ENCODE measurements around the gene DMKN.

The DMKN gene

DNA sequence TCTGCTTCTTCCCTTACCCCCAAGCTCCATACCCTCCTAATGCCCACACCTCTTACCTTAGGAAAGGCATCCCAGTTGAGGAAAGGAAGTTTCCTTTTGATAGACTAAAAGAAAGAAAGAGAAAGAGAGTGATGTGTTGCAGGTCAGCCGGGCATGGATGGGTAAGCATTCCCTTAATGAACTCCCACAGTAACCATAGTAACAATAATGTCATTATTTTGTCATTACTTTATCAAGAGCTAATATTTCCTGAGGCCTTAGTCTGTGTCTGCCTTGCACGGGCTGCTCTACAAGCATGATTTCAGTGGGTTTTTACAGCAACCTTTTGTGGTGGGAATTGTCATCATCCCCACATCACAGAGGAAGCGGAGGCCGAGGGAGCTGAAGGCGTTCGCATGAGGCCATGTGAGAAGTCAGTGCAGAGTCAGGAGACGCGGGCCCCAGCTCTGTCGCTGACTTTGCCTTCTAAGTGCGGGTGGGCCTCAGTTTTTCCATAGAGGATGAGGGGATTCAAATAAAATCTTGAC lies 25.7 kb downstream of the DMKN start:
- H3K27me3 Mint-ChIP-seq (ENCODE audit: low read depth, poor library complexity) = peaks cover 70% of the 10 kb centered on the region
- H3K4me3 Mint-ChIP-seq = no peak overlapping the region
- TF ChIP-seq, protein P1, sequence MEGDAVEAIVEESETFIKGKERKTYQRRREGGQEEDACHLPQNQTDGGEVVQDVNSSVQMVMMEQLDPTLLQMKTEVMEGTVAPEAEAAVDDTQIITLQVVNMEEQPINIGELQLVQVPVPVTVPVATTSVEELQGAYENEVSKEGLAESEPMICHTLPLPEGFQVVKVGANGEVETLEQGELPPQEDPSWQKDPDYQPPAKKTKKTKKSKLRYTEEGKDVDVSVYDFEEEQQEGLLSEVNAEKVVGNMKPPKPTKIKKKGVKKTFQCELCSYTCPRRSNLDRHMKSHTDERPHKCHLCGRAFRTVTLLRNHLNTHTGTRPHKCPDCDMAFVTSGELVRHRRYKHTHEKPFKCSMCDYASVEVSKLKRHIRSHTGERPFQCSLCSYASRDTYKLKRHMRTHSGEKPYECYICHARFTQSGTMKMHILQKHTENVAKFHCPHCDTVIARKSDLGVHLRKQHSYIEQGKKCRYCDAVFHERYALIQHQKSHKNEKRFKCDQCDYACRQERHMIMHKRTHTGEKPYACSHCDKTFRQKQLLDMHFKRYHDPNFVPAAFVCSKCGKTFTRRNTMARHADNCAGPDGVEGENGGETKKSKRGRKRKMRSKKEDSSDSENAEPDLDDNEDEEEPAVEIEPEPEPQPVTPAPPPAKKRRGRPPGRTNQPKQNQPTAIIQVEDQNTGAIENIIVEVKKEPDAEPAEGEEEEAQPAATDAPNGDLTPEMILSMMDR (IDR thresholded peaks at IDR 0.05) = no peak

DNA sequence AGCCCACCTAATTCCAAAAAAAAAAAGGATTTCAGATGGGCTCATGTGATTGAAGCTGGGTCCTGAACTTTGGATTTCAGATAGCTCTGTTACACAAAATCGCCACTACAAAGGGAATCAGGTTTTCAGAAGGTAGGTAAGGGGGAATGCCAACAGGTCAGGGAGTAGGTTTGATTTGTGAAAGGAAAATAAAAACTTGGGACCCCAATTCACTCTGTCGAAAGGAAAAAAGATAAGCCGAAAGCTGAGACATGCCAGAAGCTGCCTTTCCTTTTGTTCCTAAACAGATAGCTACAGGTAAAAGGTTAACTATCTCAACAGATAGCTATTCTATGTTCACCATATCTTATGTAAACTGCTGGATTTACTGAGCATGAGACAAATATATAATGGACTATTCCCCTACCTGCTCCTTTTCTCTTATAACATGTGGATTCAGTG lies 27.2 kb downstream of the DMKN start:
- Mint-ChIP-seq H3K4me1 (peaks cover 5% of the 10 kb centered on the region), H3K27me3 (ENCODE audit: low read depth, poor library complexity) (peaks cover 60% of the 10 kb centered on the region), H3K9me3 (no peaks in the 10 kb centered on the region), H3K27ac (no peak overlapping the region), H3K4me3 (no peak overlapping the region), H3K36me3 (ENCODE audit: low read depth) (no peaks in the 10 kb centered on the region)
- TF ChIP-seq, protein P1 (IDR thresholded peaks at IDR 0.05) = no peak
- no peak for DNase-seq

More for the DNA sequence above, 25.7 kb downstream of the DMKN start:
- no peak overlapping the region for H3K27ac Mint-ChIP-seq
- H3K4me1 Mint-ChIP-seq = peaks cover 5% of the 10 kb centered on the region
- DNase-seq = no peak
- no peaks in the 10 kb centered on the region for H3K36me3 Mint-ChIP-seq (ENCODE audit: low read depth)
- no peaks in the 10 kb centered on the region for H3K9me3 Mint-ChIP-seq

DNA sequence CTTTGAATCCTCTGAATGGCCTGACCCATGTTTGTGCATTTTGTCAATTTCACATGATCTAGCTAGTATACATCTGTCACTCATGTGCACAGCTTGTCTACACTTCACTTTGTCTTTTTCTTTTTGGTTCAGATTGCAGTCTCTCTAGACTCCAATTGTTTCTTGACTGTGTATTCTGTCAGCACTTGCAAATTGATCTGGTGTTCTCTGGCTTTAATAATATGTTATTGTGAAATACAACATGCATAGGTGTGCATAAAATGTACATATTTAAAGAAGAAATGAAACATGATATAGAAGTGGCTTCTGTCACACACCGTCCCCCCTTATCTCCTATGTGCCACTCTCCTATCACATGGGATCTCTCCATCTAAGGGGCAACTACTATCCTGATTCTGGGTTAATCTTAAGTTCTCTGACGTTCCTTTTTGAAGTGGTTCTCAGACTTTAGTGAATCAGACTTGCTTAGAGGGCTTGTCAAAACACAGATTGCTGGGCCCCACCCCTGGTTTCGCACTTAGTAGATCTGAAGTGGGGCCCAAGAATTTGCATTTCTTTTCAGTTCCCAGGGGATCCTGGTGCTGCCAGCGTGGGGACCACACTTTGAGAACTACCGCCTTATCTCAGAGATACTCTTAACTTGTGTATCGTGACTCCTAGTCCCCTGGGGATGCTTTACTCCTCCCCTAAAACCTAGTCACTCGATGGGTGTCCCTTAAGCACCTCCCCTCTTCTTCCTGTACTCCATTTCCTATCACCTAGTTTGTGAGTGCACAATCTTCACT lies 29.0 kb downstream of the DMKN start:
- no peak for DNase-seq
- Mint-ChIP-seq H3K9me3 (no peaks in the 10 kb centered on the region), H3K27me3 (ENCODE audit: low read depth, poor library complexity) (peaks cover 54% of the 10 kb centered on the region), H3K4me1 (peaks cover 5% of the 10 kb centered on the region), H3K27ac (no peak overlapping the region), H3K36me3 (ENCODE audit: low read depth) (no peaks in the 10 kb centered on the region), H3K4me3 (no peak overlapping the region)
- TF ChIP-seq, protein P1 (IDR thresholded peaks at IDR 0.05) = no peak

DNA sequence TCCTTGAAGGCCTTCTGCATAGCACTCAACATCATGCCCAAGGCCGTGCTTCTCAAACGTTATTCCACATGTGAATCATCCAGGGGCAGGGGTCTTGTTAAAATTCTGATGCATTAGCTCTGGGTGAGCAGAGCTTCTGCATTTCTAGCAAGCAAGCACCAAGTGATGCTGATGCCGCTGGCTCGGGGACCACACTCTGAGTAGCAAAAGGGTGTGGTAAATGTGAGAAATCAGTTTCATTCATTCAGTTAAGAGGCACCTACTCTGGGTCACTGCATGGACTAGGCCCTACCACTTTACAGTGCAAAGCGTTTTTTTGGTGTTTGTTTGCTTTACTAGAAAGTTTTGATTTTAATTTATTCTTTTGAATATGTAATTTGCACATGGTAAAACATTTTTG lies 30.4 kb downstream of the DMKN start:
- peaks cover 52% of the 10 kb centered on the region for H3K27me3 Mint-ChIP-seq (ENCODE audit: low read depth, poor library complexity)
- no peaks in the 10 kb centered on the region for H3K4me1 Mint-ChIP-seq
- no peak overlapping the region for H3K4me3 Mint-ChIP-seq
- TF ChIP-seq, protein P1 (IDR thresholded peaks at IDR 0.05) = no peak
- H3K9me3 Mint-ChIP-seq = no peaks in the 10 kb centered on the region
- no peaks in the 10 kb centered on the region for H3K36me3 Mint-ChIP-seq (ENCODE audit: low read depth)
- H3K27ac Mint-ChIP-seq = no peak overlapping the region
- DNase-seq = no peak

DNA sequence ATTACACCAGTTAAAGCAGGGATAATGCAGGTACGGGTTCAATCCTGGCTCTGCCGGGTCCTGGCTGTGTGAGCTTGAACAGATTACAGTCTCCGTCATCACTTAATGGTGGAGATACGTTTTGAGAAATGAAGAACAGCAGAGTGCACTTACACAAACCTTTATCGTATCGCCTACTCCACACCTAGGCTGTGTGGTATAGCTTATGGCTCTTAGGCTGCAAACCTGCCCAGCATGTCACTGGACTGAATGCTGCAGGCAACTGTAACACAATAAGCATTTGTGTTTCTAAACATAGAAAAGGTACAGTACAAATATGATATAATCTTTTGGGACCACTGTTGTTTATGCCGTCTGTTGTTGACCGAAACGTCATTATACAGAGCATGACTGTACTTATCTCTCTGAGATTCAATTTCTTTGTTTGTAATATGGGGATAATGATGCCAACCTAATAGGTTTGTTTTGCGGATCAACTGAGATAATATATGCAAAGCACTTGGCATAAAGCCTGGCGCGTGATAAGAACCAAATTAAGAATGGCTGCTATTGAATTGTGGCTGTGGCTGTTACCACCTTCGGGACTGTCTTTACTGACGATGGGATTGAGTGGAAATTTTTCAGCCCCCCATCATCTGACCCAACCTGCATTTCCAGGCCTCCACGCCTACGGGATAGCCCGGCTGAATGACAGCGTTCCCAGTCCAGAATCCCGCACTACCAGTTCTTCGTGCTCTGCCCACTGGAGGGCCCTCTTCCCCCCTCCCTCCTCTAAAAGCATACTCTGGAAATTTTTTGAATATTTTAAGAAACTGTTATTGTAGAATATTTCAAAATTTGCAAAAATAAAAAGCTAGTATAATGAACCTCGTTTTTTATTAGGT lies 34.4 kb downstream of the DMKN start:
- no peak overlapping the region for H3K4me3 Mint-ChIP-seq
- TF ChIP-seq, protein P1 (IDR thresholded peaks at IDR 0.05) = no peak
- no peak for DNase-seq
- no peak overlapping the region for H3K27ac Mint-ChIP-seq
- H3K9me3 Mint-ChIP-seq = no peaks in the 10 kb centered on the region
- H3K27me3 Mint-ChIP-seq (ENCODE audit: low read depth, poor library complexity) = peaks cover 42% of the 10 kb centered on the region
- H3K36me3 Mint-ChIP-seq (ENCODE audit: low read depth) = no peaks in the 10 kb centered on the region
- no peaks in the 10 kb centered on the region for H3K4me1 Mint-ChIP-seq
